Measurements from ENCODE around the gene TRIM26. TPM values are rescaled to one million over a fixed set of nuclear protein-coding genes. Genes with fewer than 3 reads are reported as not detected.

TRIM26 gene
- total and polyA plus RNA-seq, 2 donors (not counting 1 experiment from before 2014, with no cell fraction given) = 49.5 to 73.2 TPM

DNA sequence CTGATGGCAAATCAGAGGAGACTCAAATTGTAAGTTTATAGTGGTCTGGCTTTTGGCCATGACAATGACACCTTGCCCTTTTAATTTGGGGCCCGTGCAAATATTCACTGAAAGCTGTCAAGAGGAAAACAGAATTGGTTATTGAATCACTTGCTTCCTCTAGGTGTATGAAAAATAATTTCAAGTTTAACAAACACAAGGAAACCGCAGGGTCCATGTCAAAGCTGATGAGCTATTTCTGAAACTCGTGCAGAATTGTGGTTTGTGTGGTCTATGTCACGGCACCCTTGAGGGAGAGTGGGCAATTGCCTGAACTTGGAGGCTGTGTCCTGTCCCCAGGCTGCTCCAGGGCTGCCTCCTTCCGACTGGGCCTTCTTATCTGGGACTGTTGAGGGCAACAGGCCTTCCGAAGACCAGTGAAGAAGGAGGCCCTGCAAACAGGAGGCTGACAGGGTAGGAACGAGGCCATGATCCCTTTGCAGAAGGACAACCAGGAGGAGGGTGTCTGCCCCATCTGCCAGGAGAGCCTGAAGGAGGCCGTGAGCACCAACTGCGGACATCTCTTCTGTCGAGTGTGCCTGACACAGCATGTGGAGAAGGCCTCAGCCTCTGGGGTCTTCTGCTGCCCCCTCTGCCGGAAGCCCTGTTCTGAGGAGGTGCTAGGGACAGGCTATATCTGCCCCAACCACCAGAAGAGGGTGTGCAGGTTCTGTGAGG is 76.5 kb downstream of the TRIM26 start:
- no peak overlapping the region for H3K9ac ChIP-seq (ENCODE audit: low read length)
- no peak overlapping the region for H3K4me2 ChIP-seq (replicated peaks; ENCODE audit: low read depth, low read length, poor library complexity, severe bottlenecking)
- no peak overlapping the region for H3K27ac ChIP-seq (ENCODE audit: low read length in 2 of 2)
- DNase-seq = no peak
- intact Hi-C loops (cut with micrococcal nuclease) = loop anchor here (10.0 kb wide), 1 partner anchor 122 kb away; no protein-coding TSS in a partner anchor
- H3K4me3 ChIP-seq (ENCODE audit: control extremely low read depth in 1 of 5, extremely low read depth in 1 of 5, insufficient read depth in 1 of 5, low read depth in 2 of 5, low read length in 4 of 5) = no peak overlapping the region
- H3K4me1 ChIP-seq (ENCODE audit: control insufficient read depth in 2 of 2, insufficient read depth in 2 of 2, low read length in 2 of 2) = no peaks in the 10 kb centered on the region
- no peaks in the 10 kb centered on the region for H3K79me2 ChIP-seq (ENCODE audit: control insufficient read depth, insufficient read depth, low read length)
- ChIA-PET CTCF (interaction anchor here (1.5 kb wide), 1 partner anchor 34 kb away, joined by 6 read pairs; no protein-coding TSS in a partner anchor), POLR2A (no interaction called here)
- Mint-ChIP-seq H3K27ac (no peak overlapping the region), H3K9me3 (ENCODE audit: insufficient read depth) (no peaks in the 10 kb centered on the region), H3K27me3 (peaks cover 44% of the 10 kb centered on the region), H3K4me1 (no peaks in the 10 kb centered on the region), H3K4me3 (no peak overlapping the region)
- no peaks in the 10 kb centered on the region for H4K20me1 ChIP-seq (ENCODE audit: control insufficient read depth, insufficient read depth, low read length, poor library complexity, severe bottlenecking)
- TF ChIP-seq, protein P1, sequence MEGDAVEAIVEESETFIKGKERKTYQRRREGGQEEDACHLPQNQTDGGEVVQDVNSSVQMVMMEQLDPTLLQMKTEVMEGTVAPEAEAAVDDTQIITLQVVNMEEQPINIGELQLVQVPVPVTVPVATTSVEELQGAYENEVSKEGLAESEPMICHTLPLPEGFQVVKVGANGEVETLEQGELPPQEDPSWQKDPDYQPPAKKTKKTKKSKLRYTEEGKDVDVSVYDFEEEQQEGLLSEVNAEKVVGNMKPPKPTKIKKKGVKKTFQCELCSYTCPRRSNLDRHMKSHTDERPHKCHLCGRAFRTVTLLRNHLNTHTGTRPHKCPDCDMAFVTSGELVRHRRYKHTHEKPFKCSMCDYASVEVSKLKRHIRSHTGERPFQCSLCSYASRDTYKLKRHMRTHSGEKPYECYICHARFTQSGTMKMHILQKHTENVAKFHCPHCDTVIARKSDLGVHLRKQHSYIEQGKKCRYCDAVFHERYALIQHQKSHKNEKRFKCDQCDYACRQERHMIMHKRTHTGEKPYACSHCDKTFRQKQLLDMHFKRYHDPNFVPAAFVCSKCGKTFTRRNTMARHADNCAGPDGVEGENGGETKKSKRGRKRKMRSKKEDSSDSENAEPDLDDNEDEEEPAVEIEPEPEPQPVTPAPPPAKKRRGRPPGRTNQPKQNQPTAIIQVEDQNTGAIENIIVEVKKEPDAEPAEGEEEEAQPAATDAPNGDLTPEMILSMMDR (IDR thresholded peaks at IDR 0.05) = no peak
- TF ChIP-seq EZH2 (IDR thresholded peaks at IDR 0.05; ENCODE audit: borderline replicate concordance, insufficient read depth, low read depth, low read length, poor library complexity, severe bottlenecking) = no peak
- no peak for ATAC-seq (ENCODE audit: low read depth)
- no peaks in the 10 kb centered on the region for H3K36me3 ChIP-seq (replicated peaks in 1 of 2; ENCODE audit: control extremely low read depth in 1 of 2, control insufficient read depth in 1 of 2, extremely low read depth in 1 of 2, insufficient read depth in 2 of 2, low read length in 1 of 2)
- 60% methylated on average over 10 of the region's 11 CpGs for WGBS (ENCODE audit: insufficient coverage)
- no peak overlapping the region for H2AFZ ChIP-seq (ENCODE audit: insufficient read depth, low read depth, low read length, poor library complexity, severe bottlenecking)
- no peaks in the 10 kb centered on the region for H3K9me3 ChIP-seq (ENCODE audit: control extremely low read depth in 1 of 3, control insufficient read depth in 2 of 3, insufficient read depth in 1 of 3, low read length in 2 of 3)
- peaks cover 0 to 25% (median 17%) of the 10 kb centered on the region in 4 experiments for H3K27me3 ChIP-seq (replicated peaks in 1 of 4; ENCODE audit: control extremely low read depth in 1 of 4, control insufficient read depth in 3 of 4, insufficient read depth in 4 of 4, low read length in 3 of 4)

DNA sequence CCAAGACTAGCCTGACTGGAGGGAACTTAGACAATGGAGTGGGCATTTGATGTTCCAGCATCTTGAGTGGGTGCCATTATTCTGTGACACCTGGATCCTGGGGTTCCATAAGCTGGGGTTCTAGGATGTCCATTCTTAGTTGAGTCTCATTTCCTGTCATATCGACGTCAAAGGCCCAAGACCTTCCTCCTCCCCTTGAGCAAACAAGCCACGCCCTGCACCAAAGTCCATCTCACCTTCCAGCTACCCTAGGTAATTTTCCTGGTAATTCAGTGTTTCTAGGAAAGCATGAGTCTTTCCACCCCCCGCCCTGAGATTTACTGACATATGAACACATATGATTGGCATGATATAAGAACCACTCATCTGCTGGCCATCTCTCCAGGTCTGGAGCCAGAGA is 77.4 kb downstream of the TRIM26 start, which contains the start of gene TRIM40:
TSS of gene TRIM40 (plus strand) at position 384 of the 400 bp plus-strand sequence. CDS start 897 bp downstream, outside the sequence.
- no peak within 1 kb of the TSS for H3K9ac ChIP-seq (ENCODE audit: low read length)
- ATAC-seq (ENCODE audit: low read depth) (no peak), DNase-seq (no peak)
- H3K79me2 ChIP-seq (ENCODE audit: control insufficient read depth, insufficient read depth, low read length) = no peaks in the 10 kb centered on the region
- H3K9me3 ChIP-seq (ENCODE audit: control extremely low read depth in 1 of 3, control insufficient read depth in 2 of 3, insufficient read depth in 1 of 3, low read length in 2 of 3) = no peaks in the 10 kb centered on the region
- Mint-ChIP-seq H3K9me3 (ENCODE audit: insufficient read depth) (no peaks in the 10 kb centered on the region), H3K27ac (no peak within 1 kb of the TSS), H3K27me3 (peaks cover 50% of the 10 kb centered on the region), H3K4me1 (peaks cover 3% of the 10 kb centered on the region), H3K4me3 (no peak within 1 kb of the TSS)
- TF ChIP-seq, protein P1 (IDR thresholded peaks at IDR 0.05) = no peak
- TF ChIP-seq EZH2 (IDR thresholded peaks at IDR 0.05; ENCODE audit: borderline replicate concordance, insufficient read depth, low read depth, low read length, poor library complexity, severe bottlenecking) = no peak
- H3K36me3 ChIP-seq (replicated peaks in 1 of 2; ENCODE audit: control extremely low read depth in 1 of 2, control insufficient read depth in 1 of 2, extremely low read depth in 1 of 2, insufficient read depth in 2 of 2, low read length in 1 of 2) = no peaks in the 10 kb centered on the region
- POLR2A ChIA-PET = no interaction called here
- H3K4me2 ChIP-seq (replicated peaks; ENCODE audit: low read depth, low read length, poor library complexity, severe bottlenecking) = no peak within 1 kb of the TSS
- H4K20me1 ChIP-seq (ENCODE audit: control insufficient read depth, insufficient read depth, low read length, poor library complexity, severe bottlenecking) = no peaks in the 10 kb centered on the region
- no peak within 1 kb of the TSS for H3K4me3 ChIP-seq (ENCODE audit: control extremely low read depth in 1 of 5, extremely low read depth in 1 of 5, insufficient read depth in 1 of 5, low read depth in 2 of 5, low read length in 4 of 5)
- peaks cover 0 to 32% (median 24%) of the 10 kb centered on the region in 4 experiments for H3K27me3 ChIP-seq (replicated peaks in 1 of 4; ENCODE audit: control extremely low read depth in 1 of 4, control insufficient read depth in 3 of 4, insufficient read depth in 4 of 4, low read length in 3 of 4)
- no peak within 1 kb of the TSS for H2AFZ ChIP-seq (ENCODE audit: insufficient read depth, low read depth, low read length, poor library complexity, severe bottlenecking)
- WGBS (ENCODE audit: insufficient coverage) = no CpG with 5 or more reads among the region's 4 CpGs
- CTCF ChIA-PET = interaction anchor here (0.7 to 1.5 kb wide), 2 partner anchors 31 to 33 kb away, joined by 3 to 6 read pairs; no protein-coding TSS in a partner anchor
- H3K27ac ChIP-seq (ENCODE audit: low read length in 2 of 2) = no peak within 1 kb of the TSS
- peaks cover 2% of the 10 kb centered on the region in 2 donors for H3K4me1 ChIP-seq (ENCODE audit: control insufficient read depth in 2 of 2, insufficient read depth in 2 of 2, low read length in 2 of 2)
- intact Hi-C loops (cut with micrococcal nuclease) = loop anchor here (10.0 kb wide), 1 partner anchor 121 kb away; no protein-coding TSS in a partner anchor

Measured in B cell (primary cell).